Caco-2 (cell line): ENCODE results near the gene MOGAT1. TPM values are rescaled to one million over a fixed set of nuclear protein-coding genes. Genes with fewer than 3 reads are reported as not detected.

ENCODE experiments used
- BruUV-seq: library from RNA; stranded (reverse); fragments of 400-500 nt; replicated peaks from 2 replicates; lab custom pipeline; 2021; lab: Mats Ljungman, UMichigan
- CTCF ChIA-PET: fragments of 300-600 bp; sonication (Branson Sonifier 250); formaldehyde crosslinking; loops from one replicate; lab custom pipeline; 2022; ENCODE audit warnings: antibody characterized with exemption; lab: Charles Lee
- POLR2A ChIA-PET: fragments of 300-600 bp; sonication (Branson Sonifier 250); formaldehyde crosslinking; loops from one replicate; lab custom pipeline; 2022; ENCODE audit warnings: antibody characterized with exemption; lab: Charles Lee
- DNase-seq, 2 experiments: peaks; one replicate each; pipeline versions ENCODE4 v3.0.0 to v3.0.0-alpha.2; 2020 to 2022
- H3K27me3 ChIP-seq: replicated peaks from 2 replicates; pipeline ENCODE4 v1.6.0; 2011; ENCODE audit warnings: low read length; ENCODE audit not compliant: control insufficient read depth, insufficient read depth
- H3K36me3 ChIP-seq: 2 replicates; pipeline ENCODE4 v1.5.1; 2011; ENCODE audit warnings: low read length; ENCODE audit not compliant: control insufficient read depth, insufficient read depth
- H3K4me1 ChIP-seq: fragments of 250-450 bp; sonication (Bioruptor Pico); 2 replicates; pipeline ENCODE4 v1.5.1; 2020; ENCODE audit warnings: mild to moderate bottlenecking
- H3K4me3 ChIP-seq: 2 replicates; pipeline ENCODE4 v1.5.1; 2011; ENCODE audit warnings: low read depth, mild to moderate bottlenecking, control low read depth, low read length
- H3K9me3 ChIP-seq: fragments of 250-450 bp; sonication (Bioruptor Pico); 2 replicates; pipeline ENCODE4 v1.5.1; 2020; ENCODE audit warnings: mild to moderate bottlenecking, moderate library complexity
- H3K27ac Mint-ChIP-seq: one replicate; pipeline ENCODE4 v1.8.0; 2022; ENCODE audit warnings: mixed read lengths; ENCODE audit not compliant: unreplicated experiment
- H3K27me3 Mint-ChIP-seq: one replicate; pipeline ENCODE4 v1.8.0; 2022; ENCODE audit warnings: mixed read lengths; ENCODE audit not compliant: insufficient read depth, unreplicated experiment
- H3K36me3 Mint-ChIP-seq: one replicate; pipeline ENCODE4 v1.8.0; 2022; ENCODE audit warnings: mild to moderate bottlenecking, mixed read lengths; ENCODE audit not compliant: insufficient read depth, unreplicated experiment
- H3K4me1 Mint-ChIP-seq: one replicate; pipeline ENCODE4 v1.8.0; 2022; ENCODE audit warnings: low read depth, mixed read lengths; ENCODE audit not compliant: unreplicated experiment
- H3K4me3 Mint-ChIP-seq: one replicate; pipeline ENCODE4 v1.8.0; 2022; ENCODE audit warnings: mild to moderate bottlenecking, moderate library complexity, mixed read lengths; ENCODE audit not compliant: unreplicated experiment
- H3K9me3 Mint-ChIP-seq: one replicate; pipeline ENCODE4 v1.8.0; 2022; ENCODE audit warnings: mixed read lengths; ENCODE audit not compliant: unreplicated experiment
- intact Hi-C: fragments of 100-400 bp; cut with micrococcal nuclease; formaldehyde crosslinking; loops from one replicate; pipeline ENCODE4 v1.10.0; 2022; ENCODE audit not compliant: unreplicated experiment
- total RNA-seq: library from RNA; stranded (reverse); gene quantifications from 2 replicates; pipeline ENCODE4 v1.2.3, GENCODE V29; 2022
- TF ChIP-seq, protein P1 (sequence below), 2 experiments: fragments of 200-600 bp in 1 of 2; IDR thresholded peaks; 1 replicate in 1 of 2; 2 replicates in 1 of 2; pipeline versions ENCODE4 v1.5.1 to v1.8.0; 2011 to 2022; ENCODE audit warnings: antibody characterized with exemption in 1 of 2, control low read depth in 1 of 2, inconsistent platforms in 1 of 2, low read depth in 1 of 2, low read length in 1 of 2, mild to moderate bottlenecking in 1 of 2, moderate library complexity in 1 of 2; ENCODE audit not compliant: insufficient read depth in 1 of 2, severe bottlenecking in 1 of 2, unreplicated experiment in 1 of 2

Gene MOGAT1
- total RNA-seq, 1 experiment from 2014 or later, result not detected

GRCh38 chr2:222683805-222684204 lies 12.3 kb downstream of the MOGAT1 start:
- Mint-ChIP-seq H3K4me3 (no peak overlapping the region), H3K9me3 (no peaks in the 10 kb centered on the region), H3K27me3 (peaks cover 9% of the 10 kb centered on the region), H3K4me1 (no peaks in the 10 kb centered on the region), H3K27ac (no peak overlapping the region), H3K36me3 (no peaks in the 10 kb centered on the region)
- Histone ChIP-seq H3K4me3 (no peak overlapping the region), H3K4me1 (no peaks in the 10 kb centered on the region), H3K9me3 (no peaks in the 10 kb centered on the region), H3K27me3 (no peaks in the 10 kb centered on the region), H3K36me3 (no peaks in the 10 kb centered on the region)
- intact Hi-C loops, result no loop called here
- POLR2A ChIA-PET, result interaction anchor here (0.7 kb wide), 1 partner anchor 288 kb away, joined by 5 read pairs; no protein-coding TSS in a partner anchor
- no peak for DNase-seq
- CTCF ChIA-PET, result no interaction called here
- BruUV-seq, result no TSS peak
- TF ChIP-seq, protein P1, sequence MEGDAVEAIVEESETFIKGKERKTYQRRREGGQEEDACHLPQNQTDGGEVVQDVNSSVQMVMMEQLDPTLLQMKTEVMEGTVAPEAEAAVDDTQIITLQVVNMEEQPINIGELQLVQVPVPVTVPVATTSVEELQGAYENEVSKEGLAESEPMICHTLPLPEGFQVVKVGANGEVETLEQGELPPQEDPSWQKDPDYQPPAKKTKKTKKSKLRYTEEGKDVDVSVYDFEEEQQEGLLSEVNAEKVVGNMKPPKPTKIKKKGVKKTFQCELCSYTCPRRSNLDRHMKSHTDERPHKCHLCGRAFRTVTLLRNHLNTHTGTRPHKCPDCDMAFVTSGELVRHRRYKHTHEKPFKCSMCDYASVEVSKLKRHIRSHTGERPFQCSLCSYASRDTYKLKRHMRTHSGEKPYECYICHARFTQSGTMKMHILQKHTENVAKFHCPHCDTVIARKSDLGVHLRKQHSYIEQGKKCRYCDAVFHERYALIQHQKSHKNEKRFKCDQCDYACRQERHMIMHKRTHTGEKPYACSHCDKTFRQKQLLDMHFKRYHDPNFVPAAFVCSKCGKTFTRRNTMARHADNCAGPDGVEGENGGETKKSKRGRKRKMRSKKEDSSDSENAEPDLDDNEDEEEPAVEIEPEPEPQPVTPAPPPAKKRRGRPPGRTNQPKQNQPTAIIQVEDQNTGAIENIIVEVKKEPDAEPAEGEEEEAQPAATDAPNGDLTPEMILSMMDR (IDR thresholded peaks at IDR 0.05; ENCODE audit: insufficient read depth in 1 of 2, low read depth in 1 of 2, low read length in 1 of 2, severe bottlenecking in 1 of 2, unreplicated experiment in 1 of 2), result no peak

DNA sequence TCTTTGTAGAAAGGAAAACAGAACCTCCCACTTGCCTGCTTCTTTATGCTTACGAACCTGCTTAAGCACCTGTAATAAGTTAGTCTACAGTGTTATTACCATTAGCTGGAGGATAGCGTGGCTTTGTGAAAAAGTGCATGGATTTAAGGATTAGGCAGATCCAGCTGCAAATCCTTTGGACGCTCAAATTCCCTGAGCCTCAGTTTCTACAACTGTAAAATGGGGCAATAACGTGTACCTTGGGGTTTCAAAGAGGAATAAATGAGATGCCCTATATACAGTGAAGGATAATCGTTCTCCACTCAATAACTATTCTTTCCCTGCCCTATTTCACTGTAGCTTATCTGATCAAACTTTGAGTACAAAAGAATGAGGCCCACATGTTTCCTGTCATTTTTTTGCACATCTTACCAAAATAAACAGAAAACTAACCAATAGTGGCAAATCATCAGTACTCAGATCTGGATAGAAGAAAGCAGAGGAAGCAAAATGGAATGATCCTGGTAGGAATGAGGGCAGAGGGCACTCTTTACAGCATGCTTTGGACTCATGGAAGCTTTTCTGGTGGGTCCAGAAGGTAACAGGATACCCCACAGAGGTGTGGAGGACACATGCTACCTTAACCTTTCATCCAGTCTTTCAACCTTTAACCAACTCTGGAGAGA lies 14.8 kb downstream of the MOGAT1 start:
- no peaks in the 10 kb centered on the region for H3K4me1 ChIP-seq
- Mint-ChIP-seq H3K4me3 (no peak overlapping the region), H3K36me3 (no peaks in the 10 kb centered on the region), H3K27ac (no peak overlapping the region), H3K4me1 (no peaks in the 10 kb centered on the region), H3K9me3 (no peaks in the 10 kb centered on the region), H3K27me3 (peaks cover 5% of the 10 kb centered on the region)
- intact Hi-C loops, result no loop called here
- CTCF ChIA-PET, result interaction anchor here (0.8 to 1.1 kb wide), 3 partner anchors 23 to 253 kb away, joined by 3 read pairs; no protein-coding TSS in a partner anchor
- DNase-seq, result no peak
- no peak overlapping the region for H3K4me3 ChIP-seq
- H3K9me3 ChIP-seq, result no peaks in the 10 kb centered on the region
- TF ChIP-seq, protein P1 (IDR thresholded peaks at IDR 0.05; ENCODE audit: insufficient read depth in 1 of 2, low read depth in 1 of 2, low read length in 1 of 2, severe bottlenecking in 1 of 2, unreplicated experiment in 1 of 2), result no peak
- POLR2A ChIA-PET, result no interaction called here
- no peaks in the 10 kb centered on the region for H3K27me3 ChIP-seq
- no TSS peak for BruUV-seq
- H3K36me3 ChIP-seq, result no peaks in the 10 kb centered on the region

GRCh38 chr2:222688917-222689316 lies 17.5 kb downstream of the MOGAT1 start:
- Mint-ChIP-seq H3K36me3 (no peaks in the 10 kb centered on the region), H3K27me3 (no peaks in the 10 kb centered on the region), H3K27ac (no peak overlapping the region), H3K4me1 (no peaks in the 10 kb centered on the region), H3K4me3 (no peak overlapping the region), H3K9me3 (no peaks in the 10 kb centered on the region)
- Histone ChIP-seq H3K4me1 (no peaks in the 10 kb centered on the region), H3K4me3 (no peak overlapping the region), H3K36me3 (no peaks in the 10 kb centered on the region), H3K9me3 (no peaks in the 10 kb centered on the region), H3K27me3 (no peaks in the 10 kb centered on the region)
- intact Hi-C loops, result no loop called here
- ChIA-PET CTCF (interaction anchor here (1.0 kb wide), 1 partner anchor 214 kb away, joined by 3 read pairs; no protein-coding TSS in a partner anchor), POLR2A (no interaction called here)
- TF ChIP-seq, protein P1 (IDR thresholded peaks at IDR 0.05; ENCODE audit: insufficient read depth in 1 of 2, low read depth in 1 of 2, low read length in 1 of 2, severe bottlenecking in 1 of 2, unreplicated experiment in 1 of 2), result no peak
- DNase-seq, result no peak
- no TSS peak for BruUV-seq
